Stimulated activated CD4-positive, alpha-beta T cell treated with anti-CD3 and anti-CD28 coated beads, Interleukin-2, amount 100 ng/mL, for 4 hours (primary cell): ENCODE data around the gene SUPT20HL1.

ENCODE experiments used
- DNase-seq: peaks from one replicate; pipeline ENCODE4 v3.0.0-alpha.2; 2020; ENCODE audit warnings: low read depth

Gene SUPT20HL1

DNA sequence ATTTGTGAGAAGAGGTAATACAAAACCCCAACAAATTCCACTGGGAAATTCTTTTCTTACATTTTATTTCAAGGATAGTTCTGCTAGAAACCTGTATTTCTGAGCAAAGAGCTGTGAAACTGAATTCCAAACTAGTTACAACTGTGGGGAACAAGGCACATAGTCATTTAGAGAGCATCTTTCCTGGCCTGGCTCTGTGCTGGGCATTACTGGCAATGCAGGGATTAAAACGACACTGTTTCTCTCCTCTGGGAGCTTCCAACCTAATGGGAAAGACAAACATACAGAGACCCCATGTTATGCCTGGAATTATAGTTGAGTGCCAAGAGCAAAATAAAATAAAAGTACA is 36.5 kb downstream of the SUPT20HL1 start:
- DNase-seq, result no peak

DNA sequence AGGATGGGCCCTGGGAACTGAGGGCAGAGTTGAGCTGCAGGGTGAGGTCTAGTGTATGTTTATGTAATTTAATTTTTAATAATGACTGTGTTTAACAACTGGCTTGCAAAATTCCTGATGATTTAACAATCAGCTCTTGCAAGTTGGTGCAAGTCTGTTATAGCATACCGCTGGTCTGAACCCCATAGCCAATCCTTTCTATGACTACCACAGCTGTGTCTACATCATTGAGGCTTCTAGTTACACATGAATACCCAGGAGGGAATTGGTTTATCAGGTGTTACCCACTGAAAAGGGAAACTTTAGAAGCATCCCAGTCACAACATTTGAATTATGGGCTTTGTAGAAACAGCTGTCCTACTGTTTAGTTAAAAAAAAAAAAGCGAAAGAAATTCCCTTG is 38.3 kb downstream of the SUPT20HL1 start:
- no peak for DNase-seq

DNA sequence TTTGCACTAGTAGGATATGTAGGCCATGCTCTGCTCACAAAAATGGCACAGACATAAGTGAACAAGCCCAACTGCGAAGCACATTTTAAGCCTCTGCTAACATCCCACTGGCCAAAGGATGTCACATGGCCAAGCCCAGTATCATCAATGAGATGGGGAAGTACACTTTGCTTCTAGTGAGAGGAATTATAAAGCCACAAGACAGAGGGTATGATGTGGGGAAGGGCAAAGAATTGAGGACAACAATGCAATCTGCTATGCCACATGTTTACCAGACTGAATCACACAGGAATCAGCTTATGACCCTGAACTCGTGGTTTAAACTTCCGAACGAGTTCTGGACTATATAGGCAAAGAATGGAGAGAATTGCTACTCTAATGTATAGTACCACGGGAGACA is 39.1 kb downstream of the SUPT20HL1 start:
- no peak for DNase-seq

DNA sequence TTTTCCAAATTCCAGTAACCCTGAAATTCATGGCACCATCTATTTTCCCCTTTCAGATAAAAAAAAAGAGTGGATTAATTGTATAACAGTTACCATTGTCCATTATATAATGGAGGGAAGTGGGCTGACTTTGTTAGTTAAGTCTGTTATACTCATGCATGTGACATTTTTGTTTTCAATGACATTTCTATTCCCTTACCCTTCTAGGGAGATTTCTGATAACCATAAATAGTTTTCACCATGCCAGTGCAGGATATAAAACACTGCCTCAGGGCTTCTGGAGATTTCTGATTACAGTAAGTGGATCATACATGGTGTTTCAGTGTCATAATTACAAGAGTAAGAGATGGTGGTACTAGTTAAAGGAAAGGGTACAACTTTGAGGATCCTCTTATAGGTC is 45.5 kb downstream of the SUPT20HL1 start:
- DNase-seq, result no peak
